SH-SY5Y (cell line): ENCODE data around the gene KDM1A.

Experiments used
- GATA2 ChIP-seq: IDR thresholded peaks from 2 replicates; pipeline ENCODE4 v1.6.1; 2011; ENCODE audit warnings: mild to moderate bottlenecking, low read depth, low read length
- GATA3 ChIP-seq: IDR thresholded peaks from 2 replicates; pipeline ENCODE4 v1.6.1; 2011; ENCODE audit warnings: low read depth, mild to moderate bottlenecking, low read length, moderate library complexity

GRCh38 chr1:23026568-23026967 is 7.3 kb downstream of the KDM1A start:
- no peak for TF ChIP-seq GATA2
- no peak for TF ChIP-seq GATA3
